ENCODE data around the gene KCND3. TPM values are rescaled to one million over a fixed set of nuclear protein-coding genes. Genes with fewer than 3 reads are reported as not detected.

The KCND3 gene
- total and polyA plus RNA-seq, 12 donors, result 0.39 to 6.7 (median 3.1) TPM

GRCh38 chr1:111818546-111818945 lies 170.9 kb downstream of the KCND3 start:
- Histone ChIP-seq H3K36me3 (replicated peaks in 1 of 2) (no peaks in the 10 kb centered on the region), H3K27me3 (no peaks in the 10 kb centered on the region), H3K27ac (no peak overlapping the region), H3K4me1 (replicated peaks in 1 of 2) (no peaks in the 10 kb centered on the region), H3K9me3 (replicated peaks in 1 of 3) (no peaks in the 10 kb centered on the region), H3K4me3 (no peak overlapping the region)
- TF ChIP-seq POLR2A (IDR thresholded peaks at IDR 0.05) (no peak), CTCF (IDR thresholded peaks at IDR 0.05) (no peak)
- intact Hi-C loops (cut with DNase I), result no loop called here
- WGBS, 4 donors, result 77 to 90% (median 85%) methylated on average over 5 of the region's 5 CpGs
- DNase-seq, result no peak

GRCh38 chr1:111818081-111818480 lies 171.4 kb downstream of the KCND3 start:
- TF ChIP-seq POLR2A (IDR thresholded peaks at IDR 0.05), result no peak
- no peak for TF ChIP-seq CTCF (IDR thresholded peaks at IDR 0.05)
- H3K27me3 ChIP-seq, result no peaks in the 10 kb centered on the region
- no peak overlapping the region for H3K27ac ChIP-seq
- intact Hi-C loops (cut with DNase I), result no loop called here
- H3K9me3 ChIP-seq (replicated peaks in 1 of 3), result no peaks in the 10 kb centered on the region
- 77 to 87% (median 85%) methylated on average over 4 of the region's 4 CpGs for WGBS, 4 donors
- no peak overlapping the region for H3K4me3 ChIP-seq
- no peaks in the 10 kb centered on the region for H3K36me3 ChIP-seq (replicated peaks in 1 of 2)
- H3K4me1 ChIP-seq (replicated peaks in 1 of 2), result no peaks in the 10 kb centered on the region
- DNase-seq, result no peak

- no peak overlapping the region for H3K27ac ChIP-seq
- intact Hi-C loops (cut with DNase I), result no loop called here
- no peaks in the 10 kb centered on the region for H3K27me3 ChIP-seq
- TF ChIP-seq CTCF (IDR thresholded peaks at IDR 0.05) (no peak), POLR2A (IDR thresholded peaks at IDR 0.05) (no peak)
- DNase-seq, result no peak
- no peaks in the 10 kb centered on the region for H3K36me3 ChIP-seq (replicated peaks in 1 of 2)
- no peaks in the 10 kb centered on the region for H3K4me1 ChIP-seq (replicated peaks in 1 of 2)
- H3K4me3 ChIP-seq, result no peak overlapping the region
- WGBS, 4 donors, result 78 to 89% (median 80%) methylated on average over 3 of the region's 3 CpGs
- H3K9me3 ChIP-seq (replicated peaks in 1 of 3), result no peaks in the 10 kb centered on the region
These were observed 174.8 kb downstream of the KCND3 start for GRCh38 chr1:111814642-111815041.

DNA sequence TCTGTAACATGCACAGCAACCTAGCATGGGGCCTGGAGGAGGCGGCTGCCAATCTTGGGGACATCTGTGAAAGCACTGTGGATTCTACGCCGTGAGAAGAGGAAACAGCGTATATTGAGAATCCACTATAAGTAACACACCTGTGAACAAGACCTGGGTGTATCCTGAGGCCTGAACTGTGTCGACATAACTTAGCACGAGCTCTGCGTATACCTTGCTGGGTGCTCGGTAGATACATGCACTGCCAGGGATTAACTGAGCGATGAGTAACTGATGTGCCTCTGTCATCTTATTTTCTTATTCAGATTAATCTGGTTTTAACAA lies 175.2 kb downstream of the KCND3 start:
- WGBS, 4 donors, result 91 to 98% (median 94%) methylated on average over 9 of the region's 9 CpGs
- TF ChIP-seq POLR2A (IDR thresholded peaks at IDR 0.05) (no peak), CTCF (IDR thresholded peaks at IDR 0.05) (no peak)
- Histone ChIP-seq H3K36me3 (replicated peaks in 1 of 2) (no peaks in the 10 kb centered on the region), H3K4me3 (no peak overlapping the region), H3K9me3 (replicated peaks in 1 of 3) (no peaks in the 10 kb centered on the region), H3K27ac (no peak overlapping the region), H3K27me3 (no peaks in the 10 kb centered on the region), H3K4me1 (replicated peaks in 1 of 2) (no peaks in the 10 kb centered on the region)
- no peak for DNase-seq
- intact Hi-C loops (cut with DNase I), result no loop called here
